ENCODE measurements around the gene RFNG.

GRCh38 chr17:82035956-82036633, 15.5 kb downstream of the RFNG start:
- TF ChIP-seq SMC3 (IDR thresholded peaks at IDR 0.05; ENCODE audit: low read depth, low read length) (no peak), POLR2A (IDR thresholded peaks at IDR 0.05; ENCODE audit: low read depth, low read length) (no peak)
